NOMO-1 treated with DMSO at 0.1 percent for 48 hours (cell line): ENCODE results near the gene TSPYL4.
A peak's percentile ranks its signal among the peaks of the same experiment; 100 is the strongest.

Experiments
- DNase-seq: peaks from one replicate; lab custom pipeline; 2025; ENCODE audit not compliant: unreplicated experiment; lab: John Stamatoyannopoulos, UW

Gene TSPYL4

DNA sequence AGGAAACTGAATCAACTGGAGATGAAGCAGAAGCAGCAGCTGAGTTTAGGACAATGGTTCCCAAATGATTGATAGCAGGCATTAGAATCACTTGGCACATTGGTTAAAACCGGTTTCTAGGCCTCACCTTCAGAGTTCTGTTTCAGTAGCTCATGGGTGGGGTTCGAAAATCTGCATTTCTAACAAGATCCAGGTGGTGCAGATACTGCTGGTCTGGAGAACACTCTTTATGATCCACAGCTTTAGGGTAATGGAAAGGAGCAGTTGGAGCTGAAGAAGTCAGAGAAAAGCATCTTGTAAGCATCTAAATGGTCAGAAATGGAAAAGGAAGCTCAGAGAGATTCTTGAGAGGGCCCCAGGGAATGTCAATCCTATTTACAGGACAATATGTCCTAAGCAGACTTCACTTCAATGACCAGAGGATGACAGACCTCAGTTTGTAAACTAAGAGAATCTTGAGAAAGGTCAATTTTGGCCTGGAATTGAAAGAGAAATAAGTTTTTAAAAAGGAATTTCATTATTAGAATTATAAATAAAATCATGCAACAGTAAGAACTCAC, 17.4 kb upstream of the TSPYL4 start:
- no peak for DNase-seq

- DNase-seq = peak; percentile 78
These were observed 14.9 kb upstream of the TSPYL4 start for GRCh38 chr6:116268589-116269293.

DNA sequence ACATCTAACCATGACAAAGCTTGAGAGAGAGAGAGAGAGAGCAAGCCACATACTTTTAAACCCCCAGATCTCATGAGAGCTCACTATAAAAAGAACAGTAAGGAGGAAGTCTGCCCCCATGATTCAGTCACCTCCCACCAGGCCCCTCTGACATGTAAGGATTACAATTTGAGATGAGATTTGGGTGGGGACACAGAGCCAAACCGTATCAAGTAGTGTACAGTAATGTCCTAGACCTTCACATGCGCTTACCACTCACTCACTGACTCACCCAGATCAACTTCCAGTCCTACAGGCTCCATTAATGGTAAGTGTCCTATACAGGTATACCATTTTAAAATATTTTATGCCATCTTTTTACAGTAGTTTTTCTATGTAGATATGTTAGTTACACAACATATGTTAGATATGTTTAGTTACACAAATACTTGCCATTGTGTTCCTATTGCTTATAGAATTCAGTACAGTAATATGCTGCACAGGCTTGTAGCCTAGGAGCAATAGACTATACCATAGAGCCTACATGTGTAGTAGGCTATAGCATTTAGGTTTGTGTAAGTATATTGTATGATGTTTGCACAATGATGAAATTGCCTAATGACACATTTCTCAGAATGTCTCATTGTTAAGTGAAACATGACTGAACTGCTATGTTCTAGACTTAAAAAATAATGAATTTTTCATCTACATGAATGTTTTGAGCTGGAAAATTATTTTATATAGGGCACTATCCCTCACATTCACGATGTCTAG, 14.1 kb upstream of the TSPYL4 start:
- DNase-seq = no peak

- DNase-seq = no peak
These were observed 12.9 kb upstream of the TSPYL4 start for GRCh38 chr6:116266803-116267202.

GRCh38 chr6:116265041-116265829, 11.4 kb upstream of the TSPYL4 start:
- no peak for DNase-seq

GRCh38 chr6:116263353-116263752, 9.5 kb upstream of the TSPYL4 start:
- no peak for DNase-seq

- no peak for DNase-seq
These were observed 4.6 kb upstream of the TSPYL4 start for GRCh38 chr6:116258520-116258919.

GRCh38 chr6:116256694-116257093, 2.8 kb upstream of the TSPYL4 start:
- no peak for DNase-seq

- DNase-seq = no peak
These were observed 1.4 kb upstream of the TSPYL4 start for GRCh38 chr6:116255246-116255800.

GRCh38 chr6:116254297-116255056, 602 bp upstream of the TSPYL4 start:
- DNase-seq = no peak

DNA sequence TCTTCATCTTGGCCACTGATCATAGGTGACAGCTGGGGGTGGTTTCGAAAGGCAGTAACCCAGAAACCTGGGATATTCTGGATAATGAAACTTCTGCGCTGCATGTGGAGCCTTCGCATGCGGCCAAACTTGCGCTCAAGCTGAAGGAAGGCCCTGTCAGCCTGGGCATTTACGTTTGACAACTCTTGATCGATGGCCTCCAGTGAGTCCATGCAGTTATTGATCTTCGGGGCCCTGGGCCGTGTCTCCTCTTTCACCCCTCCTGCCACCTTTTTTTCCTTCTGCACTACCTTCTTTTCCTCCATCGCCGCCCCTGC, 729 bp downstream of the TSPYL4 start:
- DNase-seq = no peak

GRCh38 chr6:116251568-116252384, 2.1 kb downstream of the TSPYL4 start:
- no peak for DNase-seq

DNA sequence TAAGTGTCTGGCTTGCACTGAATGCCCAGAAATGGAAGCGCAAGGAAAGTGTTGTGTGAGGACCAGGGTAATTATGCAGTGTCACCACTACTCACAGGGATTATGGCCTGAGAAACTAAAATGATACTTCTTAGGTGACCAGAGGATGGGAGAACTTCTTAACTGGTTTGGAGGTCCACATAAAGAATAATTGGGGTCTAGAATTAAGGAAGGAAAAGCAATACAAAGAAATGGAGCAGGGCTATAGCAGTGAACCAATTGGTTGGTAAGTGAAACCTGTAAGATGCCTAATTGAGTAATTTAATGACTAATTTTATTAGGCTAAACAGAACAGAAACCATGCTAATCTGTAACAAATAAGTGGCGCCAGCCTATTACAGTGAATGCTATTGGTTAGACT, 5.3 kb downstream of the TSPYL4 start:
- DNase-seq = no peak

DNA sequence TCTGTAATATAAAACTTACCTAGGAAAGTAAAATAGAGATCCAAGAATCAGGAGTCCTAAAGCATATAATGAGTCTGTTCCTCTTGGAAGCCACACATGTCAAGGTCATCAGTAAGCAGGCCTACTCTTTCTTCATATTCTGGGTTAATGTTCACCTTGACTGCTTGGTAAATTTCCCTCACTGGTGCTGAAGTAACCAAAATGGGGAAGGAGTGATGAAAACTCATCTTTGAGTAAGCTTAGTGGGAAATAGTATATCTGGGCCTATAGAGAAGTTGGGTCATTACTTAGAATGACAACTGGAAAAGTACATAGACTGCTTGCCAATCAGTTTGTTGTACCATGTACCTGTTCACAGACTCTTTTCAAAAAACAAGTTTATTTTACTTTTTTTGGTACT, 6.6 kb downstream of the TSPYL4 start:
- DNase-seq = no peak

- DNase-seq = no peak
These were observed 7.8 kb downstream of the TSPYL4 start for GRCh38 chr6:116246089-116246488.

- no peak for DNase-seq
These were observed 9.6 kb downstream of the TSPYL4 start for GRCh38 chr6:116244284-116244683.

- no peak for DNase-seq
These were observed 14.0 kb downstream of the TSPYL4 start for GRCh38 chr6:116239856-116240255.

DNA sequence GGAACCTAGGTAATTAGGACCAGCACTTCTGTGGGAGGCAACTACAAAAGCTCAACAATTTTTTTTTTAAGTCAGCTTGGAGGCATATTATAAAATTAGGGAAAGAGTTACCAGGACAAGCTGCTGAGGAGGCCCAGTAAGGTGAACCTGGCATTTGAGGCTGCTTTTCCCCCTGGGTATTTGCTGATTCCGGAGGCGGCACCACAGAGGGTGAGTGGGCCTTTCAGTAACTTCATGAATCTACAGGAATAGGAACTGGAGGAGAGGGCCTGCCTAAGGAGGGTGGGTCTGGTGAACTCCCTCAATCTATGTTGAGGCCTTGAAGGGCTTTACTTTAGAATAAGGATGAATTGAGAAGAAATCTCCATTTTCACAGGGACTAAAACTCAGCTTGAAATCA, 14.6 kb downstream of the TSPYL4 start:
- no peak for DNase-seq

- no peak for DNase-seq
These were observed 15.8 kb downstream of the TSPYL4 start for GRCh38 chr6:116238083-116238482.

- no peak for DNase-seq
These were observed 19.2 kb downstream of the TSPYL4 start for GRCh38 chr6:116234689-116235088.
